GM10248 (cell line): Measurements from ENCODE around the gene ZNF486.
"Not testable (repeated sequence)": the region's sequence is repeated elsewhere in the genome, so short reads cannot be mapped to it uniquely, and the experiment has no call there.

Experiments
- CTCF ChIA-PET: fragments of 300-600 bp; sonication (Branson Sonifier 250); formaldehyde crosslinking; extraction: SDS; loops from one replicate; lab custom pipeline; 2021; ENCODE audit warnings: antibody characterized with exemption; lab: Yijun Ruan, JAX
- POLR2A ChIA-PET: fragments of 350-650 bp; sonication (Branson Sonifier 250); formaldehyde crosslinking; extraction: SDS; loops from one replicate; lab custom pipeline; 2020; ENCODE audit warnings: antibody characterized with exemption; lab: Yijun Ruan, JAX
- DNase-seq: peaks from one replicate; pipeline ENCODE4 v3.0.0; 2012; ENCODE audit errors: extremely low spot score
- TF ChIP-seq, protein P1 (sequence below): IDR thresholded peaks from 2 replicates; pipeline ENCODE4 v1.5.1; 2012; ENCODE audit warnings: mild to moderate bottlenecking, low read depth; ENCODE audit errors: extremely low read depth, missing control alignments, control extremely low read depth

Gene ZNF486

DNA sequence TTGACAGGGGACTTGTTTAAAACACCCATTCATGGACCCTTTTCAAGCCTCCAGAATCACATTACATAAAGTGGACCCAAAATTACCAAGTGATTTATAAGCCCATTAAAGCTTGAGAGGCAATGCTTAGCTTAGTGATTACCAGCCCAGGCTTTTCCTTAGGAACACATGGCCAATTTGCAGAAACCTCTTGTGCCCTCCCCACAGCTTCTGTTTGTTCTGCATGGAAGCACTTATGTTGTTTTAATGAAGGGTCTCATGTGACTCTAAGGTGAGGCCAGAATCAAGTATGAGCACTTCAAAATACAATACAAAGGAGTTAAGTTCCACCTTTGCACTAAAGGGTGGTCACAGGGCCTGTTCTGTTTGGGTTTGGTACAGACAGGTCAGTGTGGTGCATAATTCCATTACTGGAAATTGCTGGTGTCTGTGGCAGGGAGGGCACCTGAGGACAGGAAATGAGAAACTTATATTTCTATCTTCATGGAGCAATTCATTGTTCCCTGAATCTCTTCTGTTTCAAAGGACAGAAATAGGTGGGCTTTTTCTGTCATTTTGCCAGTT lies 15.3 kb downstream of the ZNF486 start:
- DNase-seq = no peak
- TF ChIP-seq, protein P1, sequence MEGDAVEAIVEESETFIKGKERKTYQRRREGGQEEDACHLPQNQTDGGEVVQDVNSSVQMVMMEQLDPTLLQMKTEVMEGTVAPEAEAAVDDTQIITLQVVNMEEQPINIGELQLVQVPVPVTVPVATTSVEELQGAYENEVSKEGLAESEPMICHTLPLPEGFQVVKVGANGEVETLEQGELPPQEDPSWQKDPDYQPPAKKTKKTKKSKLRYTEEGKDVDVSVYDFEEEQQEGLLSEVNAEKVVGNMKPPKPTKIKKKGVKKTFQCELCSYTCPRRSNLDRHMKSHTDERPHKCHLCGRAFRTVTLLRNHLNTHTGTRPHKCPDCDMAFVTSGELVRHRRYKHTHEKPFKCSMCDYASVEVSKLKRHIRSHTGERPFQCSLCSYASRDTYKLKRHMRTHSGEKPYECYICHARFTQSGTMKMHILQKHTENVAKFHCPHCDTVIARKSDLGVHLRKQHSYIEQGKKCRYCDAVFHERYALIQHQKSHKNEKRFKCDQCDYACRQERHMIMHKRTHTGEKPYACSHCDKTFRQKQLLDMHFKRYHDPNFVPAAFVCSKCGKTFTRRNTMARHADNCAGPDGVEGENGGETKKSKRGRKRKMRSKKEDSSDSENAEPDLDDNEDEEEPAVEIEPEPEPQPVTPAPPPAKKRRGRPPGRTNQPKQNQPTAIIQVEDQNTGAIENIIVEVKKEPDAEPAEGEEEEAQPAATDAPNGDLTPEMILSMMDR = no peak
- ChIA-PET CTCF (interaction anchor here (1.0 kb wide), 1 partner anchor 15 kb away, joined by 4 read pairs; the partner anchor contains the start of gene ZNF486), POLR2A (no interaction called here)

DNA sequence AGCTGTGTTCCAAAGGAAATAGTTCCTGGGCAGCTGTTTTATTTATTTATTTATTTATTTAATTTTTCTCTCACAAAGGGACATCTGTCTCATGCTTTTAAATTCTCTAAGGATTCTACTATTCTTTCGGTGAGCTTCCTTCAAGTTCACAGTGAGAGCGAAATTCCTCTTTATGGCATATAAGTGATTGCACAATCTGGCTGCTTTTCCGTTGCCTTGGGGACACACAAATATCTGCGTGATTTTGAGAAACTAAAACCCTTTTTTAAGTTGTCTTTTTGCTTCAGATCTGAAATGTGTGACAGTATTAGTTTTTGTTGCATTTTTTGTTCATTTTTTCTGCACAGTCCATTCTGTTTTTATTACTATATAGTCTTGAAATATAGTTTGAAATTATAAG lies 19.2 kb downstream of the ZNF486 start:
- CTCF ChIA-PET = no interaction called here
- TF ChIP-seq, protein P1 = no peak
- no peak for DNase-seq
- POLR2A ChIA-PET = no interaction called here

DNA sequence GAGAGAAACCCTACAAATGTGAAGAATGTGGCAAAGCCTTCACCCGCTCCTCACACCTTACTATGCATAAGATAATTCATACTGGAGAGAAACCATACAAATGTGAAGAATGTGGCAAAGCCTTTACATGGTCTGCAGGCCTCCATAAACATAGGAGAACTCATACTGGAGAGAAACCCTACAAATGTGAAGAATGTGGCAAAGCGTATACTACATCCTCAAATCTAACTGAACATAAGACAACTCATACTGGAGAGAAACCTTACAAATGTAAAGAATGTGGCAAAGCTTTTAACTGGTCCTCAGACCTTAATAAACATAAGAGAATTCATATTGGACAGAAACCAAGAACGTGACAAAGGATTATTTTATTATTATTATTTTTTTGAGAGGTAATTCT lies 30.7 kb downstream of the ZNF486 start:
- POLR2A ChIA-PET = no interaction called here

DNA sequence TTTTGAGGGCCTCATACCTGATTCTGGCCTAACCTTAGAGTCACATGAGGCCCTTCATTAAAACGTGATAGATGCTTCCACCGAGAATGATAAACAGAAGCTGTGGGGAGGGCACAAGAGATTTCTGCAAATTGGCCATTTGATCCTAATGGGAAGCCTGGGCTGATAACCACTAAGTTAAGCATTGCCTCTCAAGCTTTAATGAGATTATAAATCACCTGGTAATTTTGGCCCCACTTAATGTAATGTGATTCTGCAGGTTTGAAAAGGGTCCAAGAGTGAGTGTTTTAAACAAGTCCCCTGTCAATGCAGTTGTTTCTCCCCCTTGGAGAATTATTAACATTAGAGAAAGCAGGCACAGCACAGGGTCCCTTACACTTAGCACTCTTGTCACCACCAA lies 42.0 kb downstream of the ZNF486 start:
- ChIA-PET CTCF (no interaction called here), POLR2A (no interaction called here)
- TF ChIP-seq, protein P1 = no peak
- no peak for DNase-seq

More for the DNA sequence above, 30.7 kb downstream of the ZNF486 start:
- TF ChIP-seq, protein P1 = no peak
- no peak for DNase-seq
- CTCF ChIA-PET = no interaction called here

- DNase-seq, POLR2A ChIA-PET, CTCF ChIA-PET: not testable (repeated sequence)
These were observed 47.4 kb downstream of the ZNF486 start for GRCh38 chr19:20214366-20214765.

DNA sequence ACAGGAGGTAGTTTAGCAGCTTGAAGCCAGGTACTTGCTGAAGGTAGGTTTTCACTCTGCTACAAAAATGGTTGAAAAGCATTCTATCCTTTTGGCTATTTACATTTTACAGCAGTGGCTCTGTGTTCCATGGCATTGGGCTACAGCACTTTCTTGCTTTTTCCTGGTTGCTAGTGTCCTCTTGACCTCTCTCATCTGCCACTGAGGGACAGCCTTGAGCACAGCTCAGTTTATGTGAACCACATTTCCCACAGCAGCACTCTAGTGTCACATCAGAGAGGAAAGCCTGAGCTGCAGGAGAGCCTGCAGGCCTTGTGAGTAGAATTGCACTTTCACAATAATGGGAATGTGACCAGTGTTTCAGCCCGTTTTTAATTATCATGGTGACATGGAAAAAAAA lies 54.6 kb downstream of the ZNF486 start:
- POLR2A ChIA-PET, CTCF ChIA-PET: not testable (repeated sequence)

DNA sequence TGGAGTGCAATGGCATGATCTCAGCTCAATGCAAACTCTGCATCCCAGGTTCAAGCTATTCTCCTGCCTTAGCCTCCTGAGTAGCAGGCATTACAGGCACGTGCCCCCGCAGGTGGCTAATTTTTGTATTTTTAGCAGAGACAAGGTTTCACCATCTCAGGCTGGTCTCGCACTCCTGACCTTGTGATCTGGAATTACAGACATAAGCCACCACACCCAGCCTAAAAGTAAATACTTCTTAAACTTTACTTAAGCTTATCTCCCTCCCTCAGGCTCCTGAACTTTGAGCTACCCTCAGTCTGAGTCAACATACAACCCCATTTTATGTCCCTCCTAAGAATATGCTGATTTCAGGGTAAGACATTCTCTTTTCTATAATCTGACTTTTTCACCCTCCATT lies 66.1 kb downstream of the ZNF486 start:
- ChIA-PET POLR2A (no interaction called here), CTCF (interaction anchor here (1.0 kb wide), 1 partner anchor 56 kb away, joined by 3 read pairs; no protein-coding TSS in a partner anchor)
- TF ChIP-seq, protein P1 = no peak
- DNase-seq = no peak

More for the DNA sequence above, 54.6 kb downstream of the ZNF486 start:
- DNase-seq = not testable (repeated sequence)

DNA sequence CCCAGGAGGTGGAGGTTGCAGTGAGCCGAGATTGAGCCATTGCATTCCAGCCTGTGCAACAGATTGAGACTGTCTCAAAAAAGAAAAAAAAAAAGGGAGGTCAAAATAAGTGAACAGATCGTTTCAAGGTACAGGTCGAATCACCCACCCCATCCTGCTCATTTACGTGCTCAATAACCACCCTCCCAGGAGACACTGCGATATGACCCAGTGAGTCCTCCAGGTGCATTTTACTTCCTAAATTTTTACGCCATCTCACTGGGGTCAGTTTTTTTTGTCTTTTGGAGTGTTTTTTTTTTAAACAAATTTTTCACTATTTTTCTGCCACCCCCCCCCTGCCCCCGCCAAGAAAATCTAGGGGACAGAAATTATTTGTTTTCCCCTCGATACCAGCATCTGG lies 68.1 kb downstream of the ZNF486 start:
- POLR2A ChIA-PET = no interaction called here
- CTCF ChIA-PET = interaction anchor here (1.1 kb wide), 1 partner anchor 10 kb away, joined by 4 read pairs; no protein-coding TSS in a partner anchor
- DNase-seq = no peak
- TF ChIP-seq, protein P1 = no peak
